Retinal pigment epithelial cell (primary cell): ENCODE data around the gene CYP1A2.
A peak's percentile ranks its signal among the peaks of the same experiment; 100 is the strongest.

ENCODE experiments used
- DNase-seq: peaks from one replicate; pipeline ENCODE4 v3.0.0-alpha.2; 2010; ENCODE audit warnings: low read depth
- H3K4me3 ChIP-seq: 2 replicates; pipeline ENCODE4 v1.5.1; 2011; ENCODE audit warnings: mild to moderate bottlenecking, low read length, control low read depth, moderate library complexity
- CTCF ChIP-seq: conservative IDR thresholded peaks from 2 replicates; pipeline ENCODE4 v1.5.1; 2011; ENCODE audit warnings: low read depth, low read length, control low read depth, inconsistent platforms

The CYP1A2 gene

GRCh38 chr15:74792227-74793016 lies 43.8 kb downstream of the CYP1A2 start:
- no peak for TF ChIP-seq CTCF
- no peak for DNase-seq
- H3K4me3 ChIP-seq = no peak overlapping the region

GRCh38 chr15:74793135-74794028 lies 44.7 kb downstream of the CYP1A2 start:
- DNase-seq = no peak
- no peak overlapping the region for H3K4me3 ChIP-seq
- TF ChIP-seq CTCF = peak; percentile 18

GRCh38 chr15:74794248-74794969 lies 45.8 kb downstream of the CYP1A2 start:
- DNase-seq = no peak
- no peak overlapping the region for H3K4me3 ChIP-seq
- TF ChIP-seq CTCF = no peak

- no peak for TF ChIP-seq CTCF
- H3K4me3 ChIP-seq = no peak overlapping the region
- DNase-seq = no peak
Measured at GRCh38 chr15:74794970-74795349, 46.3 kb downstream of the CYP1A2 start.

GRCh38 chr15:74795966-74796625 lies 47.5 kb downstream of the CYP1A2 start:
- DNase-seq = no peak
- no peak overlapping the region for H3K4me3 ChIP-seq
- no peak for TF ChIP-seq CTCF

- no peak overlapping the region for H3K4me3 ChIP-seq
- TF ChIP-seq CTCF = no peak
- no peak for DNase-seq
Measured at GRCh38 chr15:74798388-74799254, 50.0 kb downstream of the CYP1A2 start.
